H4 (cell line): ENCODE measurements around the gene ORM2. TPM values are rescaled to one million over a fixed set of nuclear protein-coding genes. Genes with fewer than 3 reads are reported as not detected.
"Not testable (repeated sequence)": the region's sequence is repeated elsewhere in the genome, so short reads cannot be mapped to it uniquely, and the experiment has no call there.

Source experiments
- DNase-seq: peaks from one replicate; pipeline ENCODE4 v3.0.0-alpha.2; 2015; ENCODE audit warnings: low spot score
- total RNA-seq: library from RNA; depleted of rRNA; stranded (reverse); fragments of >200 nt; shearing (Covaris generic); gene quantifications from 2 replicates; pipeline ENCODE4 v1.2.3, GENCODE V29; 2014

ORM2 gene
- total RNA-seq, 1 experiment from 2014 or later = 0.19 TPM

DNA sequence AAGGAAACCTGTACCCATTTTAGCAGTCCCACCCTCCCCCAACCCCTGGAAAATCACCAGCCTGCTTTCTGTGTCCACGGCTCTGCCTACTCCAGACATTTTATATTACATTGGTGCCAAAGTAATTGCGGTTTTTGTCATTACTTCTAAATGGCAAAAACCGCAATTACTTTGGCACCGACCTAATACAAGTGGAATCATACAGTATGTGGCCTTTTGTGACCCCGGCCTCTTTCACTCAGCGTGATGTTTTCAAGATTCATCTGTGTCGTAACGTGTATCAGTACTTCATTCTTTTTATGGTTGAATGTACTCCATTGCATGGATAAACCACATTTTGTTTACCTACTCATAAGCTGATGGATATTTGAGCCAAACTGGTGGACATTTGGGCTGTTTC, 16.5 kb upstream of the ORM2 start:
- no peak for DNase-seq

DNA sequence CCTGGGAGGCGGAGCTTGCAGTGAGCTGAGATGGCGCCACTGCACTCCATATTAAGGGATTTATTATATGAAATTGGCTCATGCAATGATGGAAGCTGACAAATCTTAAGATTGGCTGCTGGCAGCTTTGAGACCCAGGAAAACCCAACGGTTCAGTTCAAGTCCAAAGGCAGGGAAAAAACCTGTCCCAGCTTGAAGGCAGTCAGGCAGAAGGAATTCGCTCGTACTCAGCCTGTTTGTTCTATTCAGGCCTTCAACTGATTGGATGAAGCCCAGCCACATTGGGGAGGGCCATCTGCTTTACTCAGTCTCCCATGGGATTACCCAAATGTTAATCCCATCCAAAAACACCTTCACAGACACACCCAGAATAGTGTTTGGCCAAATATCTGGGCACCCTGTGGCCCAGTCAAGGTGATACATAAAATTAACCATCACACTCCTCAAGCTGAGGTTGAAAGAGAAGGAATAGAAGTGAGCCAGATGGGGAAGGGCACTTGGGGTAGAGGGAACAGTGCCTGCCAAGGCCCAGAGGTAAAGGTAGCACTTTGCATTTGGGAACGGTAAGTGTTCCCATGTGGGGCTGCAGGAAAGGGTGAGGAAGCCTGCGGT, 15.3 kb upstream of the ORM2 start:
- no peak for DNase-seq

DNA sequence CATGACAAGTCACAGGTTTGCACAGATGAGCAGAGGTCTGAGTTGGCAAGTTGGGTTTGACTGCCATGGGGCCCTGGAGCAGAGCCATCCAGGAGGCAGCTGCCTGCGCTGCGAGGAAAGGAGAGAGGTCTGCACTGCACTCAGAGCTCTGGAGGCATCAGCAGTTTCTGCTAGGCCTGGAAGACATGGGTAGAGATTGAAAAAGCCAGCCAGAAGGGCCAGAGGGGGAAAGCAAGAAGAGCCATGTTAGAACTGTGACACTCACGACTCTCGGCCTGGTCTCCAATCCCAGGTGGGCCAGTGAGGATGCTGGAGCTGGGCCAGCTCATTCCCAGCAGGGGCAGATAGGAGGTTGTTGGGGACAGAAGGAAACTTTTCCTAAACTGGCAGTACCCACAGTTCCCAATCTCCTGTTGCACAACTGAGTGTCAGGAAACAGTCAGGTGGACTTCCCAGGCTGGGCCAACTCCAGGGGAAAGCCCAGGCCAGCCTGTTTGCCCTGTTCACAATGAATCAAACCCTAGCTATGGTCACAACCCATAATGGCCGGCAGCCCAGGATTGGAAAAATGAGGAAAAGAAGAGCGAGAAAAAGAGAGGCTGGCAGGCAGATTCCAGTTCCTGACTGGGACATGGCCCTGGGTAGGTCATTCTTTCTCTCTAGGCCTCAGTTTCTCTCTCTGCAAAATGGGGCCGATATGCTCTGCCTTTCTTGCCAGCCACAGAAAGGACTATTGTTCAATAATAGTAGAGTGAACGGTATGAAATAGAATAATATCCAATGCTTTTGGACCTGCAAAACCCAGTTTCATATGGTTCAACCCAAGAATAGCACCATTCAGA, 14.6 kb upstream of the ORM2 start:
- DNase-seq = no peak

DNA sequence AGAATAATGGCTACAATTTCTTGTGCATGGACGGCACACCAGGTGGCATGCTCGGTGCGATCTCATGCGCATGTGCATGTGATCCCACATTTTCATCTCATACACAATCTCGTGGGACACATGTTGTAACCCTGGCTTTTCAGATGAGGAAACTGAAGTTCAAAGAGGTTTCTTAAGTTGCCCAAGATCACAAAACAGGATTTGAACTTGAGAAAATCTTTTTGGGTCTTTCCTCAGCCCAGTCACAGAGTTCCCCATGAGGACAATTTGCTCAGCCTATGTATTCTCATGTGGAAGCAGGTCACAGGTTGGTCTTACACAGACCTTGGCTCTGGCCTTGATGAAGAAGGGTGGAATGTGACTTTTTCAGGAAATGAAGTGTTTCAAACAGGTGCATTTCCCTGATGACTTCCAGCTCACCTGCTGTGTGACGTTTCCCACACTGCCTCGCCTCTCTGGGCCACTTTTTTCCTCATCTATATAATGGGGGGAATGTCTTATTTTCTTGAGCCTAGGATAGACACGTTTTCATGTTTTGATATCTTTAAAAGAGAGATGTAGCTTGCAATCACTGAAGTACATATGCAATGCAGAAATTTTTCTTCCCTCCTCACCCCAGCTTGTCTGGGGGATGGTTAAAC, 13.8 kb upstream of the ORM2 start:
- no peak for DNase-seq

DNA sequence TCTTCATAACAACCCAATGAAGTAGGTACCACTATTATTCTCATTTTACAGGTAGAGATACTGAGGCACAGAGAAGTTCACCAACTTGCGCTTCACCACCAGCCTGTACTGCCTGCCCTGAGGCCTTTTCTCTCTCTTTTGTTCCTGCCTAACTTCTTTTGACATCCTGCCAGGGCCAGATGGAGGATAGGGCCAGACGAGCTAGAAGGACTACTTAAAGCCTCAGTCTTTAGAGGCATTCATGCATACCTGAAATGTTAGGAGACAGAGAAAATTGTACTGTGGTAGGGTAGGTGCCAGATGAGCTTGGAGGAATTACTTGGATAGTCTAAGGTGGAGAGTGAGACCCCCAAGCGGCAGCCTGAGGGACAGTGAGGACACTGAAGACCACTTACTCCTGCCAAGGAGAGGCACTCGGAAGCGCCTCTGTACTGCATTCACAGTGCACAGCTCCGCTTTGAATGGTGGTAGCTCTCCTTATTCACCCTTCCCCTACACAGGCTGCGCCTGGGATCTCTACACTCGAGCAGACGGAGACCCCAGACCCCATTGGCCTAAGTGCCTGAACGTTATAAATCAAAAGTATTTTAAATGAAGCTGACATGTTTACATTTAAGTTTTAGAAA, 13.0 kb upstream of the ORM2 start:
- no peak for DNase-seq

DNA sequence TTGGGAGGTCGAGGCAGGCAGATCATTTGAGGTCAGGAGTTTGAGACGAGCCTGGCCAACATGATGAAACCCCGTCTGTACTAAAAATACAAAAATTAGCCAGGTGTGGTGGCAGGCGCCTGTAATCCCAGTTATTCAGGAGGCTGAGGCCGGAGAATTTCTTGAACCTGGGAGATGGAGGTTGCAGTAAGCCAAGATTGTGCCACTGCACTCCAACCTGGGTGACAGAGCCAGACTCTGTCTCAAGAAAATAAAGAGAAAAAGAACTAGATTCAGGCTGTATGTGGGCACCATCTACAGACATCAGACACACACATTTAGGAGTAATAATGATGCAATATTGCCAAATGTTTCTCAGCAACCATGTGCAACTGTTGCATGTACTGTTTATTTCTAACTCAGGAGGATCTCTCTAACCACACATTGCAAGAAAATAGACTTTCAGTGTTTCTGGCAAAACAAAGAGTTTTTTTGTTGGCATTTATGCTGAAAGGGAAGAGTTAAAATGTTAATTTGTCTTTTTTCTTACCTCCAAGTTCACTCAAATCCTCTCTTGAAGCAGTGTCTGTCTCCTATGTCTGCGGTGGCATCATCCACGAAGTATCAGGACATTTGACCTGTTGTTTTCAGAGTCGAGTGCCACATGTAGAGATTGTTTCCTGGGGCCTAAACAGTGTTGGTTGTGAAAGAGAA, 11.9 kb upstream of the ORM2 start:
- DNase-seq = peak; percentile 64

DNA sequence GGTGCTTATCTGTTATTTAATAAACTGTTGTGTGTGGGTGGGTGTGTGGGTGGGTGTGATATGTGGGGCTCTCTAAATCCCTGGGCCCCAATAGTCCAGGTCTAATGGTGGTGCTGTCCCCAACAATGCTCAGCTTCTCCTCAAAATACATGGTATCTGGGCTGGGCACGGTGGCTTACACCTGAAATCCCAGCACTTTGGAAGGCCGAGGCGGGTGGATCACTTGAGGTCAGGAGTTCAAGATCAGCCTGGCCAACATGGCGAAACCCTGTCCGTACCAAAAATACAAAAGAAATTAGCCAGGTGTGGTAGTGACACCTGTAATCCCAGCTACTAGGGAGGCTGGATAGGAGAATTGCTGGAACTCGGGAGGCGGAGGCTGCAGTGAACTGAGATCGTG, 11.3 kb upstream of the ORM2 start:
- DNase-seq = no peak

DNA sequence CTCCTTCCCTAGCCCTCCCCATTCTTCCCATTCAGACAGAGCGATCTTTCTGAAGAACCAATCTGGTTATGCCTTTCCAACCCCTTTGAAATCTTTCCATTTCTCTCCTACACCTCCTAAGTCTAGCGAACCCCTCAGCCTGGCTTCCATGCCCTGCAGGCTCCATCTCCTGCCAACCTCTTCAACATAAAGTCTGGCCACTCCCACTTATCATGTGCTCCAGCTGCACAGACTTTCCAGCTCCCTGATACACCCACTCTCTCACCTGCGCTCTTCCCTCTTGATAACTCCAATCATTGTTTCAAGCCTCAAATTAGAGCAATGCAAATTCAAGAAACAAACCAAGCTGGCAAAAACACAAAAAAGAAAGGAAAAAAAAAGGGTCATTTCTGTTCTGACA, 10.5 kb upstream of the ORM2 start:
- no peak for DNase-seq

DNA sequence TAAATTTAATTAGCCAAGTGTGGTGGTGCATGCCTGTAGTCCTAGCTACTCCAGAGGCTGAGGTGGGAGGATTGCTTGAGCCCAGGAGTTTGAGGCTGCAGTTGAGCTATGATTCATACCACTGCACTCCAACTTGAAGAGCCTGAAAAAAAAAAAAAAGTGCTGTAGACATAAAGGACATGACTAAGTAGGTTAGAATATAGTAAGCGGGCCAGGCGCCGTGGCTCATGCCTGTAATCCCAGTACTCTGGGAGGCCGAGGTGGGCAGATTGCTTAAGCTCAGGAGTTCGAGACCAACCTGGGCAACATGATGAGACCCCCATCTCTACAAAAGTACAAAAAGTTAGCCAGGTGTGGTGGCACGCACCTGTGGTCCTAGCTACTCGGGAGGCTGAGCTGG, 9.0 kb upstream of the ORM2 start:
- DNase-seq = not testable (repeated sequence)

DNA sequence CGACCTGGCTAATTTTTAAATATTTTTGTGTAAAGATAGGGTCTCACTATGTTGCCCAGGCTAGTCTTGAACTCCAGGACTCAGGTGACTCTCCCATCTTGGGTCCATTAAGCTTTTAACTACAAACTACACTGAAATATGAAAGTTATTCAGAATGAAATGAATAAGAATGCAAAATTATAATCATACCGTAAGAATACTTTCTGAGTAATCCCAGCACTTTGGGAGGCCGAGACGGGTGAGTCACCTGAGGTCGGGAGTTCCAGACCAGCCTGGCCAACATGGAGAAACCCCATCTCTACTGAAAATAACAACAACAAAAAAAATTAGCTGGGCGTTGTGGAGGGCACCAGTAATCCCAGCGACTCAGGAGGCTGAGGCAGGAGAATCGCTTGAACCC, 7.9 kb upstream of the ORM2 start:
- DNase-seq = no peak

DNA sequence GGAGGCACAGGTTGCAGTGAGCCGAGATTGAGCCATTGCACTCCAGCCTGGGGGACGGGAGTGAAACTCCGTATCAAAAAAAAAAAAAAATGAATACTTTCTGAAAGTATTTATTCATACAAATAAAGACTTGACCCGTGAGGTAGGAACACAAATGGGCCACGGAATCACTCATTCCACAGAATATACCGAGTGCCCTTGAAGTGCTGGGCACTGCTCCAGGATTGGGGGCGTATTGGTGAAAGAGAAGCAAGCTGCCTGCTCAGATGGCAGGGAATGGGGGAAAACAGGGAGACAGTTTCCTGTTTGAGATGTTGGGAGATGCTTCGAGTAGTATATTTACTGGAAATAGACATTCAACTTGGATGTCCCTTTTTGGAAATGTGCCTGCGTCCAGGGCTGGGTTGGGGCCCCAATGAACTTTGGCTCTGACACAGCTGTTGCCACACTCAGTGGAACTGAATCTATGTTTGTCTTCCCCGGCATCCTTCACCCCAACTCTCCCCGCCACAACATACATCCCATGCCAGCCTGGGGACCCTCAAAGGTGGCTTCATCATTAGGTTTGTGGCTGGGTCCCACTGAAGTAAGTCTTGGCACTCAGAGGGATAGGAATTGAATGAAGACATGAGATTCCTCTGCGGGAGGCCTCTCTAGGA, 7.4 kb upstream of the ORM2 start:
- DNase-seq = not testable (repeated sequence)

DNA sequence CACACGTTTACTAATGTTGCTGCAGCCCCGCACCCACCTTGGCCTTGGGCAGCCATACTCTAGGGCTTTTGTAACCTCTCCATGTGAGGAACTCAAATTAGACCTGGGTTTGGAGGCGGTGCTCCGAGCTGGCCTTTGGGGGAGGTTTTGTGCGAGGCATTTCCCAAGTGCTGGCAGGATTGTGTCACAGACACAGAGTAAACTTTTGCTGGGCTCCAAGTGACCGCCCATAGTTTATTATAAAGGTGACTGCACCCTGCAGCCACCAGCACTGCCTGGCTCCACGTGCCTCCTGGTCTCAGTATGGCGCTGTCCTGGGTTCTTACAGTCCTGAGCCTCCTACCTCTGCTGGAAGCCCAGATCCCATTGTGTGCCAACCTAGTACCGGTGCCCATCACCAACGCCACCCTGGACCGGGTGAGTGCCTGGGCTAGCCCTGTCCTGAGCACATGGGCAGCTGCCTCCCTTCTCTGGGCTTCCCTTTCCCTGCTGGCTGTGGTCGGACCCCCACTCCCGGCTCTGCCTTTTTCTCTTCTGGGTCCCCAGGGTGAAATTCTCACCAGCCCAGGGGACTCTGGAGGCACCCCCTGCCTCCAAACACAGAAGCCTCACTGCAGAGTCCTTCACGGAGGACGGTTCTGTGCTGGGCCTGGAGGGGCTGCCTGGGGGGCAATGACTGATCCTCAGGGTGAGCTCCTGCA, 6.7 kb upstream of the ORM2 start, which contains the start of gene ORM1:
TSS of gene ORM1 (plus strand) at position 268 of the 701 bp plus-strand sequence. CDS start at position 304, 36 bp downstream.
- not testable (repeated sequence) for DNase-seq

DNA sequence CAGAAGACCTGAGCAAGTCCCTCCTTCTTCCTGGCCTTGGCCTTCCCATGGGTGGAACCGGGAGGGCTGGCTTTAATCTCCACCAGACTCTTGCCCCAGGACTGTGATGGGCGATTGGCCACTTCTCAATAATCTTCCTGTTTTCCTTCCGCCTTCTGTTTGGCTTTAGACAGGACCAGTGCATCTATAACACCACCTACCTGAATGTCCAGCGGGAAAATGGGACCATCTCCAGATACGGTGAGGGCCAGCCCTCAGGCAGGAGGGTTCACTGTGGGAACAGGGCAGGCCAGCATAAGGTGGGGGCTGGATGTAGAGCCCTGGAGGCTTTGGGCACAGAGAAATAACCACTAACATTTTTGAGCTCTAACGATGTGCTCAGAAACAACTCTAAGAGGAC, 5.8 kb upstream of the ORM2 start:
- not testable (repeated sequence) for DNase-seq

DNA sequence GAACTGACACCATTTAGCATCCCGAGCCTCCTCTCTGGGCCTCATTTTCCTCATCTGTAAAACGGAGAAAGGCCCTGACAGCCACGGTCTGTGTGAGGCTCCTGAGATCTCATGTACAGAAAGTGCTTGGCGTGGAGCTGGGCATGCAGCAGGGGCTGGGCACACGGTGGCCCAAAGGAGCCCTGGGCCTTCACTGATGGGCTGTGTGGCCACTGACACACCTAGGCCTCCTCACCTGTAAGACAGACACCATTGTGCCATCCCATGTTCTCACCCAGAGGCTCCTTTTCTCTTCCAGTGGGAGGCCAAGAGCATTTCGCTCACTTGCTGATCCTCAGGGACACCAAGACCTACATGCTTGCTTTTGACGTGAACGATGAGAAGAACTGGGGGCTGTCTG, 5.2 kb upstream of the ORM2 start:
- DNase-seq = no peak

DNA sequence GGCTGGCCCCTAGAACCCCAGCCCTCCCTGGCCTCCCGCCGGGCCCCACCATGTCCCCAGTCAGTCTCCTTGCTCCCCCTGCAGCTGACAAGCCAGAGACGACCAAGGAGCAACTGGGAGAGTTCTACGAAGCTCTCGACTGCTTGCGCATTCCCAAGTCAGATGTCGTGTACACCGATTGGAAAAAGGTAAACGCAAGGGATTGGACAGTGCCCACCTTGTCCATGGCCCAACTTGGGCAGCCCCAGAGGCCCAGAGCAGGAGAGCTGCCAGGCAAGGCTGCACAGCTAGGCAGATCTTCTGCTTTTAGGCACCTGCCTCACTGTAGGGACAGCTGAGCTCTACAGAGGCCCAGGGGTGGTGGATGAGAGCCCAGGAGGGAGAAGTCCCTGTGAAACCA, 4.7 kb upstream of the ORM2 start:
- not testable (repeated sequence) for DNase-seq

DNA sequence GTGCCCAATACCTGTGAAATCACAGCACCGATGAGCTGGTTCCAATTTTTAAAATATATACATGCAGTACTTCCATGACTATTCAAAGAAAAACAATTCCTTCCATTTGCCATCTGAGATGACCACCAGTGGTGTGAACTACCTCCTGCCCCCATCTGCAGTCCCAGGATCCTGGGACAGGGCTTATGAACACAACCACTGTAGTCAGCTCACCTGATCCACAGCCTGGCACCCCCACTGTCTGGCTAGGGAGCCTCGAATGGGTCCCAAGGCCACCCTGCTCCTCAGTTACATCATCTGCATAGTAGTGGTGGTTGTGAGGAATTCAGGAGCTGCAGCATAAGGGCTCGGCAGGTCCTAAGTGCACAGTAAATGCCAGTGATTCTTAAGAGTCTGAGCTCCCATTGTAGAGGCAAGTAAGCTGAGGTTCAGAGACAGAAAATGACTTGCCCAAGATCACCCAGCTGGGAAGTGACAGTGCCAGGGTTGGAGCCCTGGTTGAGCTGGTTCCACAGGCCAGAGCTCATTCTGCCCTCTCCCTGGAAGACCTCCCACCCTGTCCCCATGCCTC, 3.9 kb upstream of the ORM2 start:
- DNase-seq = not testable (repeated sequence)

DNA sequence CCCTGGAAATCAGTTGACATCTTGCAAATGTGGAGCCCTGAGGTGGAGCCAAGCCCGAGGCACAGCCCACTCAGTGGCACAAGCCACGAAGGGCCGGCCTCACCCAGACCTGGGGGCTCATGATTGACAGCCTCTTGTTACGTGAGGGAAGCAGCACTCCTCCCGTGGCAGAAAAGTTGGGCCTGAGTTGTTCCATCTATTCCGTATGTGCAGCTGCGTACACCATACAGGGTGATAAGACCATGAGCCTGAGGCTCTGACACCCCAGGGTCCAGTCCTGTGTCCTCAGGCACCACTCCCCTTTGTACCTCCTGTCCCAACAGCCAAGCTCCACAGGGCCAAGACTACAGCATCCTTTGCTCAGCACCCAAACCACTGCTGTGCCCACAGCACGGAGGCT, 1.9 kb upstream of the ORM2 start:
- no peak for DNase-seq

DNA sequence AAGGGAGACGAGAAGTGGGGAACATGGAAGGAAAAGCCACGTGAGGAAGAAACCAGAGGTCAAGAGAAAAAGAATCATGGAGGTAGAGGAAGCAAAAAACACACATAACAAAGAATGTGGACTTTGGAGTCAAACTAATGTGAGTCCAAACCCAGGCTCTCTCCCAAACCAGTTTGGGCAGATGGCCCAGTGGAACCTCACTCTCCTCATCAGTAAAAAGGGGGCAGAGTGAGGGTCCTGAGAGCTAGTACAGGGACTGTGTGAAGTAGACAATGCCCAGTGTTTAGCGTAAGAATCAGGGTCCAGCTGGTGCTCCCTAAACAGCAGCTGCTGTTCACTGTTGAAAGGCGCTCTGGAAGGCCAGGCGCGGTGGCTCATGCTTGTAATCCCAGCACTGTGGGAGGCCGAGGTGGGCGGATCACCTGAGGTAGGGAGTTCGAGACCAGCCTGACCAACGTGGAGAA, 1.3 kb upstream of the ORM2 start:
- DNase-seq = not testable (repeated sequence)

DNA sequence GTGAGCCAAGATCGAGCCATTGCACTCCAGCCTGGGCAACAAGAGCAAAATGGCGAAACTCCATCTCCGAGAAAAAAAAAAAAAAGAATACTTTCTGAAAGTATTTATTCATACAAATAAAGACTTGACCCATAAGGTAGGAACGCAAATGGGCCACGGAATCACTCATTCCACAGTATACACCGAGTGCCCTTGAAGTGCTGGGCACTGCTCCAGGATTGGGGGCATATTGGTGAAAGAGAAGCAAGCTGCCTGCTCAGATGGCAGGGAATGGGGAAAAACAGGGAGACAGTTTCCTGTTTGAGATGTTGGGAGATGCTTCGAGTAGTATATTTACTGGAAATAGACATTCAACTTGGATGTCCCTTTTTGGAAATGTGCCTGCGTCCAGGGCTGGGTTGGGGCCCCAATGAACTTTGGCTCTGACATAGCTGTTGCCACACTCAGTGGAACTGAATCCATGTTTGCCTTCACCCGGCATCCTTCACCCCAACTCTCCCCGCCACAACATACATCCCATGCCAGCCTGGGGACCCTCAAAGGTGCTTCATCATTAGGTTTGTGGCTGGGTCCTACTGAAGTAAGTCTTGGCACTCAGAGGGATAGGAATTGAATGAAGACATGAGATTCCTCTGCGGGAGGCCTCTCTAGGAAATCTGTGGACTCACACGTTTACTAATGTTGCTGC, 588 bp upstream of the ORM2 start:
- not testable (repeated sequence) for DNase-seq
